ENCODE data around the gene KLK5.

GRCh38 chr19:50962245-50962644 is 9.4 kb upstream of the KLK5 start:
- TF ChIP-seq CTCF (IDR thresholded peaks at IDR 0.05; ENCODE audit: low read depth, low read length, missing input control), result no peak
- TF ChIP-seq, protein P1, sequence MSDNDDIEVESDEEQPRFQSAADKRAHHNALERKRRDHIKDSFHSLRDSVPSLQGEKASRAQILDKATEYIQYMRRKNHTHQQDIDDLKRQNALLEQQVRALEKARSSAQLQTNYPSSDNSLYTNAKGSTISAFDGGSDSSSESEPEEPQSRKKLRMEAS (IDR thresholded peaks at IDR 0.05), result no peak
- no peak for TF ChIP-seq ATF3 (IDR thresholded peaks at IDR 0.05)
- TF ChIP-seq SP1 (IDR thresholded peaks at IDR 0.05), result no peak
- TF ChIP-seq YY1 (IDR thresholded peaks at IDR 0.05), result no peak
- no peak for TF ChIP-seq RAD21 (IDR thresholded peaks at IDR 0.05)
- TF ChIP-seq REST (IDR thresholded peaks at IDR 0.05), result no peak
- no peak for TF ChIP-seq JUND (IDR thresholded peaks at IDR 0.05)

Measured in liver (tissue), 3 donors.